Tibial artery (tissue), 4 donors: ENCODE data around the gene COX19.

Experiments used
- DNase-seq, 2 donors: peaks; one replicate each; pipeline ENCODE4 v3.0.0-alpha.2; 2019
- H3K27ac ChIP-seq, 2 donors: fragments of 200-600 bp; sonication (generic) in 1 of 2; 1 replicate in 1 of 2; 2 replicates in 1 of 2; pipeline ENCODE4 v1.5.1; 2018 to 2019; ENCODE audit warnings: mild to moderate bottlenecking in 1 of 2
- H3K27me3 ChIP-seq, 2 donors: fragments of 200-600 bp; sonication (generic) in 1 of 2; one replicate each; pipeline versions ENCODE4 v1.5.1 to v1.6.0; 2016 to 2019
- H3K36me3 ChIP-seq, 3 donors: fragments of 200-600 bp; sonication (generic) in 2 of 3; one replicate each; pipeline ENCODE4 v1.5.1; 2016 to 2019; ENCODE audit warnings: mild to moderate bottlenecking in 2 of 3
- H3K4me1 ChIP-seq, 4 donors: fragments of 200-600 bp; sonication (generic) in 2 of 4; 1 replicate in 3 of 4; 2 replicates in 1 of 4; pipeline ENCODE4 v1.5.1; 2016 to 2019
- H3K4me3 ChIP-seq, 2 donors: fragments of 200-600 bp; sonication (generic) in 1 of 2; 1 replicate in 1 of 2; 2 replicates in 1 of 2; pipeline ENCODE4 v1.5.1; 2018 to 2019; ENCODE audit warnings: mild to moderate bottlenecking in 2 of 2
- H3K9me3 ChIP-seq, 3 donors: fragments of 200-600 bp; sonication (generic) in 1 of 3; one replicate each; pipeline ENCODE4 v1.5.1; 2016 to 2019
- CTCF ChIP-seq, 2 experiments: fragments of 200-600 bp in 1 of 2; fragments of 450-650 bp in 1 of 2; IDR thresholded peaks; one replicate each; pipeline ENCODE4 v1.5.1; 2017 to 2019; ENCODE audit warnings: antibody characterized with exemption in 2 of 2, mild to moderate bottlenecking in 1 of 2, moderate library complexity in 1 of 2
- intact Hi-C: fragments of 100-400 bp; cut with DNase I; formaldehyde crosslinking; loops from one replicate; pipeline ENCODE4 v1.15.0; 2023; ENCODE audit warnings: low total_unique reads

COX19 gene

GRCh38 chr7:986766-987751 lies 11.7 kb upstream of the COX19 start:
- H3K4me3 ChIP-seq, result no peak overlapping the region
- no peaks in the 10 kb centered on the region for H3K36me3 ChIP-seq
- peaks cover 0 to 89% of the 10 kb centered on the region in 2 donors for H3K27me3 ChIP-seq
- no peaks in the 10 kb centered on the region for H3K9me3 ChIP-seq
- DNase-seq, result no peak
- intact Hi-C loops, result no loop called here
- TF ChIP-seq CTCF (IDR thresholded peaks at IDR 0.05), result no peak
- peaks cover 0 to 13% (median 4%) of the 10 kb centered on the region in 4 donors for H3K4me1 ChIP-seq
- H3K27ac ChIP-seq, result no peak overlapping the region

- peaks cover 0 to 80% of the 10 kb centered on the region in 2 donors for H3K27me3 ChIP-seq
- no peak overlapping the region for H3K27ac ChIP-seq
- no peak for DNase-seq
- peaks cover 0 to 13% (median 4%) of the 10 kb centered on the region in 4 donors for H3K4me1 ChIP-seq
- H3K9me3 ChIP-seq, result no peaks in the 10 kb centered on the region
- intact Hi-C loops, result no loop called here
- no peak for TF ChIP-seq CTCF (IDR thresholded peaks at IDR 0.05)
- H3K4me3 ChIP-seq, result no peak overlapping the region
- no peaks in the 10 kb centered on the region for H3K36me3 ChIP-seq
Measured at GRCh38 chr7:985915-986741, 10.8 kb upstream of the COX19 start.

- no peak for DNase-seq
- Histone ChIP-seq H3K27ac (no peak overlapping the region), H3K36me3 (no peaks in the 10 kb centered on the region), H3K4me3 (no peak overlapping the region), H3K4me1 (peaks cover 0 to 13% (median 4%) of the 10 kb centered on the region in 4 donors), H3K9me3 (no peaks in the 10 kb centered on the region), H3K27me3 (peaks cover 0 to 71% of the 10 kb centered on the region in 2 donors)
- no peak for TF ChIP-seq CTCF (IDR thresholded peaks at IDR 0.05)
- intact Hi-C loops, result no loop called here
Measured at GRCh38 chr7:985127-985416, 9.7 kb upstream of the COX19 start.

- H3K36me3 ChIP-seq, result no peaks in the 10 kb centered on the region
- no peak overlapping the region for H3K4me3 ChIP-seq
- H3K27me3 ChIP-seq, result peaks cover 0 to 70% of the 10 kb centered on the region in 2 donors
- H3K9me3 ChIP-seq, result no peaks in the 10 kb centered on the region
- H3K27ac ChIP-seq, result no peak overlapping the region
- DNase-seq, result no peak
- intact Hi-C loops, result no loop called here
- peaks cover 0 to 13% (median 4%) of the 10 kb centered on the region in 4 donors for H3K4me1 ChIP-seq
- TF ChIP-seq CTCF (IDR thresholded peaks at IDR 0.05), result no peak
Measured at GRCh38 chr7:984361-985126, 9.2 kb upstream of the COX19 start.

GRCh38 chr7:983616-984071 lies 8.3 kb upstream of the COX19 start:
- peaks cover 0 to 9% (median 2%) of the 10 kb centered on the region in 4 donors for H3K4me1 ChIP-seq
- no peaks in the 10 kb centered on the region for H3K36me3 ChIP-seq
- no peak overlapping the region for H3K4me3 ChIP-seq
- no peak for DNase-seq
- intact Hi-C loops, result no loop called here
- TF ChIP-seq CTCF (IDR thresholded peaks at IDR 0.05), result no peak
- no peaks in the 10 kb centered on the region for H3K9me3 ChIP-seq
- H3K27ac ChIP-seq, result no peak overlapping the region
- H3K27me3 ChIP-seq, result peaks cover 0 to 61% of the 10 kb centered on the region in 2 donors
